Psoas muscle (tissue), 8 donors: Measurements from ENCODE around the gene NFKB1. TPM values are rescaled to one million over a fixed set of nuclear protein-coding genes. Genes with fewer than 3 reads are reported as not detected.

ENCODE experiments used
- ATAC-seq, 4 donors: fragments of 200-7000 bp; cut with Tn5 transposase; one replicate each; pipeline ENCODE4 v1.9.1; 2020; ENCODE audit warnings: moderate library complexity in 3 of 4, mild to moderate bottlenecking in 2 of 4
- DNase-seq, 2 donors: peaks; one replicate each; pipeline ENCODE4 v3.0.0-alpha.2; 2020
- H3K27ac ChIP-seq: fragments of 200-600 bp; one replicate; pipeline ENCODE4 v1.8.0; 2022
- H3K27me3 ChIP-seq, 3 donors: fragments of 200-600 bp in 1 of 3; one replicate each; pipeline versions ENCODE4 v1.6.1 to v1.8.0; 2013 to 2022; ENCODE audit warnings: low read length in 2 of 3, mild to moderate bottlenecking in 2 of 3, moderate library complexity in 1 of 3; ENCODE audit not compliant: insufficient read depth in 3 of 3
- H3K36me3 ChIP-seq, 2 donors: fragments of 200-600 bp in 1 of 2; one replicate each; pipeline versions ENCODE4 v1.6.1 to v1.8.0; 2013 to 2022; ENCODE audit warnings: low read depth in 1 of 2, mild to moderate bottlenecking in 1 of 2, moderate library complexity in 1 of 2; ENCODE audit not compliant: insufficient read depth in 1 of 2
- H3K4me1 ChIP-seq: fragments of 200-600 bp; one replicate; pipeline ENCODE4 v1.8.0; 2022
- H3K4me3 ChIP-seq: fragments of 200-600 bp; one replicate; pipeline ENCODE4 v1.8.0; 2022; ENCODE audit warnings: mild to moderate bottlenecking
- H3K9me3 ChIP-seq: fragments of 200-600 bp; one replicate; pipeline ENCODE4 v1.8.0; 2022
- CTCF ChIP-seq: fragments of 200-600 bp; IDR thresholded peaks from one replicate; pipeline ENCODE4 v1.8.0; 2022; ENCODE audit warnings: antibody characterized with exemption
- WGBS, 3 donors: extraction: QIAGEN DNeasy Blood & Tissue Kit; methylation state at CpG; one replicate each; pipeline versions ENCODE4 v1.1.6 to v1.1.7; 2013; 5-methylcytosine and 5-hydroxymethylcytosine counted together
- intact Hi-C, 2 donors: fragments of 100-400 bp; cut with DNase I; formaldehyde crosslinking; loops; one replicate each; pipeline versions ENCODE4 v1.11.0 to v1.14.2; 2022
- polyA plus RNA-seq, 3 donors: library from polyadenylated mRNA; stranded (reverse); fragments of 200-250 nt; gene quantifications; one replicate each; pipeline ENCODE4 v1.2.3, GENCODE V29; 2013
- total RNA-seq, 4 donors: library from RNA; stranded (reverse); fragmentation: NEBNext Ultra II Directional in 2 of 4; extraction: Animal tissue kit (Norgen Biotek cat#: 25700) in 2 of 4; gene quantifications; one replicate each; pipeline versions ENCODE4 v1.2.1 to v1.2.4, GENCODE V29; 2021 to 2023
- donor health status: healthy with polysubstance abuse.
- donor health status: DM: no; HTN: no; CAD: no; lungs with moderate emphysema.
- donor health status: Bipolar disorder and iron deficiency.
- donor health status: healthy.
- donor health status: DM: yes; HTN: yes; CAD: no.
- donor health status: DM: no; HTN: no; CAD: no.
- donor health status: DM: no; HTN: no; CAD: no.
- donor health status: DM: yes; HTN: yes; CAD: no.

The NFKB1 gene
- total and polyA plus RNA-seq, 7 donors = 11.7 to 47.5 (median 20.1) TPM

- no peak for TF ChIP-seq CTCF
- Histone ChIP-seq H3K36me3 (peaks cover 0 to 24% of the 10 kb centered on the region in 2 donors), H3K27me3 (no peaks in the 10 kb centered on the region), H3K27ac (no peak overlapping the region), H3K4me1 (no peaks in the 10 kb centered on the region), H3K4me3 (no peak overlapping the region), H3K9me3 (no peaks in the 10 kb centered on the region)
- intact Hi-C loops = no loop called here
- no peak for ATAC-seq
- 92 to 97% (median 95%) methylated on average over 7 of the region's 7 CpGs for WGBS, 3 donors
- no peak for DNase-seq
Observed at GRCh38 chr4:102639598-102639997, 138.4 kb downstream of the NFKB1 start.

GRCh38 chr4:102640669-102641068 is 139.5 kb downstream of the NFKB1 start:
- TF ChIP-seq CTCF = no peak
- H3K4me3 ChIP-seq = no peak overlapping the region
- intact Hi-C loops = no loop called here
- ATAC-seq = no peak
- H3K27me3 ChIP-seq = no peaks in the 10 kb centered on the region
- no peak overlapping the region for H3K27ac ChIP-seq
- H3K36me3 ChIP-seq = peaks cover 0 to 24% of the 10 kb centered on the region in 2 donors
- DNase-seq = no peak
- no peaks in the 10 kb centered on the region for H3K9me3 ChIP-seq
- H3K4me1 ChIP-seq = no peaks in the 10 kb centered on the region
- 93 to 95% (median 93%) methylated on average over 4 of the region's 4 CpGs for WGBS, 3 donors

GRCh38 chr4:102641793-102642192 is 140.6 kb downstream of the NFKB1 start:
- peaks cover 0 to 20% of the 10 kb centered on the region in 2 donors for H3K36me3 ChIP-seq
- intact Hi-C loops = no loop called here
- no peak for DNase-seq
- no peaks in the 10 kb centered on the region for H3K27me3 ChIP-seq
- no peak overlapping the region for H3K27ac ChIP-seq
- ATAC-seq = no peak
- no peaks in the 10 kb centered on the region for H3K4me1 ChIP-seq
- no peaks in the 10 kb centered on the region for H3K9me3 ChIP-seq
- no peak for TF ChIP-seq CTCF
- H3K4me3 ChIP-seq = no peak overlapping the region

DNA sequence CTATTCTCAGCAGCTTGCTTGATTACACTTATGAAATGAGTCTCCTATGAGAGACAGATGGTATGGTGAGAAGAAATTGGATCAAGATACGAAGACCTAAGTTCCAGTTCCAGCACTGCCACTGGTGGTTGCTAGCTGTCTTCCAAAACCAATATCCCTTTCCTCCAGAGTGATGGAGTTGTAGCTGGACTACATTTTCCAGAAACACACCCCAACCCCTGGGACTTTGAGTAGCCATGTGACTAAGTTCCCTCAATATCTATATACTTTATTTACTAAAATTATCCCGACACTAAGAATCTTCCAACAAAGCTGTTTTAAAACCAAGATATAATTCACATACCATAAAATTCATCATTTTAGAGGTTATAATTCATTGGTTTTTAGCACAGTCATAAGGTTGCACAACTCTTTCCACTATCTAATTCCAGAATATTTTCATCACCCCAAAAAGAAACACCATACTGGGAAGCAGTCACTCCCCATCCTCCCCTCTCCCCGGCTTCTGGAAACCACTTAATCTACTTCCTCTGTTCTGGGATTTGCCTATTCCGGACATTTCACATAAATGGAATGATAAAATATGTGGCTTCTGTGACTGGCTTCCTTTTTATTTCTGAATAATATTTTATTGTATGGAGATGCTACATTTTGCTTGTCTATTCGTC is 141.6 kb downstream of the NFKB1 start:
- Histone ChIP-seq H3K9me3 (no peaks in the 10 kb centered on the region), H3K36me3 (peaks cover 0 to 12% of the 10 kb centered on the region in 2 donors), H3K27ac (no peak overlapping the region), H3K27me3 (no peaks in the 10 kb centered on the region), H3K4me1 (no peaks in the 10 kb centered on the region), H3K4me3 (no peak overlapping the region)
- no peak for TF ChIP-seq CTCF
- ATAC-seq = no peak
- intact Hi-C loops = no loop called here
- WGBS, 3 donors = 79 to 84% (median 81%) methylated on average over 5 of the region's 5 CpGs
- no peak for DNase-seq

DNA sequence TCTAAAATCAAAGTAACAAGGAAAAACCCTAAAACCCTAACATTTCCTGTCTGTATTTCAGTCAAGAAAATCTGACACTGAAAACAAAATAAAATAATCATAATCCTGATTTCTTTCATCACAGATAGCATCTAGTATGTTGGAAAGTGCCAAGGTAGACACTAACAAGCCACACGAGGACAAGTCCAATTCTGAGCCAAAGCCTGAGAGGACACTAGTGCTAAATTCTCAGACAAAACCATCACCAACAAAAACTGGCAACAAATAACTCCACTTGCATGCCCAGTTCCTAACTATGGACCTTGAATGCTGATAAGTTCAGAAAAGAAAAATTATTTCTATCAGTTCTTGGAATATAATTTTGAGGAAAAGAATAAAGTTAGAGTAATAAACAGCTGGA is 146.0 kb downstream of the NFKB1 start:
- Histone ChIP-seq H3K9me3 (no peaks in the 10 kb centered on the region), H3K4me3 (no peak overlapping the region), H3K27me3 (no peaks in the 10 kb centered on the region), H3K4me1 (no peaks in the 10 kb centered on the region), H3K36me3 (peaks cover 0 to 19% of the 10 kb centered on the region in 2 donors), H3K27ac (no peak overlapping the region)
- intact Hi-C loops = no loop called here
- no peak for TF ChIP-seq CTCF
- no peak for DNase-seq
- ATAC-seq = no peak
- WGBS, 3 donors = 19 to 41% (median 24%) methylated on average over 1 of the region's 1 CpG
